K562 (cell line): ENCODE measurements around the gene ARHGAP9. TPM values are rescaled to one million over a fixed set of nuclear protein-coding genes. Genes with fewer than 3 reads are reported as not detected.

ENCODE experiments used
- ETV5 ChIP-seq: sonication (generic); formaldehyde crosslinking; IDR thresholded peaks from 2 replicates; pipeline ENCODE4 v1.4.0; 2020; ENCODE audit warnings: low read depth, mild to moderate bottlenecking, missing genetic modification reagents
- EWSR1 ChIP-seq: fragments of 450-650 bp; IDR thresholded peaks from 2 replicates; pipeline ENCODE4 v1.6.1; 2018; ENCODE audit warnings: borderline replicate concordance, mild to moderate bottlenecking, low read depth, moderate library complexity; ENCODE audit not compliant: partially characterized antibody
- FOXK1 ChIP-seq: sonication (generic); formaldehyde crosslinking; IDR thresholded peaks from 2 replicates; pipeline ENCODE4 v1.8.0; 2022; ENCODE audit warnings: missing genetic modification reagents, mild to moderate bottlenecking, borderline replicate concordance
- GABPB1 ChIP-seq: sonication (generic); formaldehyde crosslinking; IDR thresholded peaks from 2 replicates; pipeline ENCODE4 v1.8.0; 2022; ENCODE audit warnings: mild to moderate bottlenecking, missing genetic modification reagents
- GATAD2B ChIP-seq: fragments of 450-650 bp; IDR thresholded peaks from 2 replicates; pipeline ENCODE4 v1.6.1; 2017; ENCODE audit warnings: mild to moderate bottlenecking, borderline replicate concordance
- HBP1 ChIP-seq: fragments of 450-650 bp; formaldehyde crosslinking; IDR thresholded peaks from 2 replicates; pipeline ENCODE4 v1.4.0; 2022; ENCODE audit warnings: missing genetic modification characterization
- JUND ChIP-seq, 2 experiments: IDR thresholded peaks; 2 replicates in 1 of 2; 3 replicates in 1 of 2; pipeline ENCODE4 v1.6.1; 2011; ENCODE audit warnings: borderline replicate concordance in 2 of 2, low read depth in 2 of 2, low read length in 2 of 2, improper control_type of control experiment in 1 of 2, missing biosample characterization in 1 of 2, missing genetic modification characterization in 1 of 2, missing genetic modification reagents in 1 of 2
- PTTG1 ChIP-seq: fragments of 450-650 bp; IDR thresholded peaks from 2 replicates; pipeline ENCODE4 v1.6.1; 2016; ENCODE audit warnings: low read depth, mild to moderate bottlenecking, missing genetic modification characterization, missing compliant biosample characterization
- RFX5 ChIP-seq: IDR thresholded peaks from 2 replicates; pipeline ENCODE4 v1.6.1; 2011; ENCODE audit warnings: low read depth, mild to moderate bottlenecking, improper control_type of control experiment, low read length
- SAFB ChIP-seq: fragments of 200-400 bp; formaldehyde crosslinking; IDR thresholded peaks from 2 replicates; pipeline ENCODE4 v1.6.1; 2017; ENCODE audit warnings: low read depth, low read length, borderline replicate concordance
- ZEB2 ChIP-seq: fragments of 450-650 bp; IDR thresholded peaks from 2 replicates; pipeline ENCODE4 v1.6.1; 2016
- ZNF395 ChIP-seq: fragments of 200-800 bp; sonication (Bioruptor generic); IDR thresholded peaks from 2 replicates; pipeline ENCODE4 v1.6.1; 2017; ENCODE audit warnings: missing genetic modification characterization, missing compliant biosample characterization
- ZNF398 ChIP-seq: fragments of 250-450 bp; sonication (Bioruptor Pico); IDR thresholded peaks from 2 replicates; pipeline ENCODE4 v1.8.0; 2021; ENCODE audit warnings: moderate library complexity, mild to moderate bottlenecking, inconsistent platforms
- ZNF785 ChIP-seq: fragments of 250-450 bp; sonication (Bioruptor Pico); IDR thresholded peaks from 2 replicates; pipeline ENCODE4 v1.4.0; 2020; ENCODE audit warnings: mild to moderate bottlenecking
- polyA plus RNA-seq, 8 experiments: library from polyadenylated mRNA; depleted of rRNA in 4 of 8; stranded (reverse) in 5 of 8; unstranded in 3 of 8; fragments of >200 nt; fragmentation: Nextera tagmentation in 2 of 8; fragmentation: Illumina TruSeq in 1 of 8; extraction: Ambion mirVana in 2 of 8; extraction: Trizol in 1 of 8; gene quantifications; 2 replicates each; pipeline versions ENCODE4 v1.2.1 to v1.2.3, GENCODE V29; 2011 to 2014; ENCODE audit warnings: inconsistent platforms in 1 of 8, missing spikeins in 1 of 8
- total RNA-seq, 7 experiments: library from RNA; depleted of rRNA in 6 of 7; stranded (reverse); fragments of >200 nt in 6 of 7; fragmentation: Illumina TruSeq in 2 of 7; extraction: Trizol in 2 of 7; gene quantifications; 2 replicates each; pipeline versions ENCODE4 v1.2.1 to v1.2.3, GENCODE V29; 2011 to 2021; ENCODE audit warnings: low replicate concordance in 1 of 7
- TF ChIP-seq, protein P1 (sequence below), 2 experiments: fragments of 450-650 bp in 1 of 2; sonication (generic) in 1 of 2; formaldehyde crosslinking in 1 of 2; IDR thresholded peaks in 1 of 2; conservative IDR thresholded peaks in 1 of 2; 2 replicates each; pipeline versions ENCODE4 v1.6.1 to v1.8.1; 2016 to 2023; ENCODE audit warnings: mild to moderate bottlenecking in 2 of 2, moderate library complexity in 2 of 2, inconsistent platforms in 1 of 2, missing genetic modification reagents in 1 of 2
- TF ChIP-seq, protein P2 (sequence below): IDR thresholded peaks from 2 replicates; pipeline ENCODE4 v1.6.1; 2011; ENCODE audit warnings: borderline replicate concordance, low read depth, mild to moderate bottlenecking, moderate library complexity, low read length; ENCODE audit not compliant: insufficient read depth, poor library complexity, severe bottlenecking
- TF ChIP-seq, protein P3 (sequence below): sonication (generic); formaldehyde crosslinking; IDR thresholded peaks from 2 replicates; pipeline ENCODE4 v1.9.0; 2022; ENCODE audit warnings: mild to moderate bottlenecking, missing genetic modification reagents

The ARHGAP9 gene
- total and polyA plus RNA-seq, 9 of the 15 experiments (the other 6 are each of a cell fraction or from before 2014, with no cell fraction given) = 1.5 to 10.2 (median 5.1) TPM

- TF ChIP-seq HBP1 (CRISPR knock-in tag) (no peak), ZEB2 (no peak), ZNF395 (CRISPR knock-in tag) (0 out of 2 replicates have a peak, but pooled peaks have one; percentile 38), EWSR1 (no peak), GATAD2B (no peak), RFX5 (no peak), ZNF398 (CRISPR knock-in tag) (no peak), PTTG1 (tag) (no peak), SAFB (no peak), JUND (IDR thresholded peaks at IDR 0.05; ENCODE audit: borderline replicate concordance, low read depth, low read length) (peak; percentile 48; the same call in 1 of the 2 replicates), JUND (tag; IDR thresholded peaks at IDR 0.05; ENCODE audit: borderline replicate concordance, low read depth, low read length) (no peak; the same call in 2 of the 3 replicates), ZNF785 (no peak), FOXK1 (CRISPR knock-in tag) (no peak), ETV5 (CRISPR knock-in tag) (no peak), GABPB1 (CRISPR knock-in tag) (0 out of 2 replicates have a peak, but pooled peaks have one; percentile 23)
- TF ChIP-seq, protein P1, sequence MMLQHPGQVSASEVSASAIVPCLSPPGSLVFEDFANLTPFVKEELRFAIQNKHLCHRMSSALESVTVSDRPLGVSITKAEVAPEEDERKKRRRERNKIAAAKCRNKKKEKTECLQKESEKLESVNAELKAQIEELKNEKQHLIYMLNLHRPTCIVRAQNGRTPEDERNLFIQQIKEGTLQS (IDR thresholded peaks at IDR 0.05) = peak; percentile 73
- TF ChIP-seq, protein P1 (CRISPR knock-in tag; conservative IDR thresholded peaks at IDR 0.05) = no peak
- TF ChIP-seq, protein P2, sequence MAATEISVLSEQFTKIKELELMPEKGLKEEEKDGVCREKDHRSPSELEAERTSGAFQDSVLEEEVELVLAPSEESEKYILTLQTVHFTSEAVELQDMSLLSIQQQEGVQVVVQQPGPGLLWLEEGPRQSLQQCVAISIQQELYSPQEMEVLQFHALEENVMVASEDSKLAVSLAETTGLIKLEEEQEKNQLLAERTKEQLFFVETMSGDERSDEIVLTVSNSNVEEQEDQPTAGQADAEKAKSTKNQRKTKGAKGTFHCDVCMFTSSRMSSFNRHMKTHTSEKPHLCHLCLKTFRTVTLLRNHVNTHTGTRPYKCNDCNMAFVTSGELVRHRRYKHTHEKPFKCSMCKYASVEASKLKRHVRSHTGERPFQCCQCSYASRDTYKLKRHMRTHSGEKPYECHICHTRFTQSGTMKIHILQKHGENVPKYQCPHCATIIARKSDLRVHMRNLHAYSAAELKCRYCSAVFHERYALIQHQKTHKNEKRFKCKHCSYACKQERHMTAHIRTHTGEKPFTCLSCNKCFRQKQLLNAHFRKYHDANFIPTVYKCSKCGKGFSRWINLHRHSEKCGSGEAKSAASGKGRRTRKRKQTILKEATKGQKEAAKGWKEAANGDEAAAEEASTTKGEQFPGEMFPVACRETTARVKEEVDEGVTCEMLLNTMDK = no peak
- TF ChIP-seq, protein P3, sequence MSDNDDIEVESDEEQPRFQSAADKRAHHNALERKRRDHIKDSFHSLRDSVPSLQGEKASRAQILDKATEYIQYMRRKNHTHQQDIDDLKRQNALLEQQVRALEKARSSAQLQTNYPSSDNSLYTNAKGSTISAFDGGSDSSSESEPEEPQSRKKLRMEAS (CRISPR knock-in tag) = peak; percentile 79
These were observed 27.3 kb downstream of the ARHGAP9 start (continued) for GRCh38 chr12:57452181-57452936.
